ENCODE data around the gene TANK. TPM values are rescaled to one million over a fixed set of nuclear protein-coding genes. Genes with fewer than 3 reads are reported as not detected.
"Not testable (repeated sequence)": the region's sequence is repeated elsewhere in the genome, so short reads cannot be mapped to it uniquely, and the experiment has no call there.

Gene TANK
- total and polyA plus RNA-seq, 2 donors from 2014 or later, result 21.2 to 56.1 TPM

- no peaks in the 10 kb centered on the region for H3K9me3 ChIP-seq (ENCODE audit: control insufficient read depth in 2 of 3, insufficient read depth in 1 of 3, low read length in 3 of 3)
- H3K36me3 ChIP-seq (ENCODE audit: control insufficient read depth in 2 of 3, insufficient read depth in 3 of 3, low read length in 3 of 3), result peaks cover 0 to 13% (median 9%) of the 10 kb centered on the region in 3 donors
- no peaks in the 10 kb centered on the region for H3K4me1 ChIP-seq (ENCODE audit: control insufficient read depth in 2 of 3, insufficient read depth in 2 of 3, low read depth in 1 of 3, low read length in 3 of 3)
- FAIRE-seq (no peak), DNase-seq (peak in 1 of 5 donors; percentile 3)
- no peak for TF ChIP-seq CTCF (IDR thresholded peaks at IDR 0.05; ENCODE audit: borderline replicate concordance, extremely low read depth, insufficient read depth)
- intact Hi-C loops (cut with DNase I), result no loop called here
- no peak overlapping the region for H3K9ac ChIP-seq (ENCODE audit: low read length in 3 of 3)
- H3K27ac ChIP-seq (ENCODE audit: low read depth in 2 of 2, low read length in 2 of 2), result no peak overlapping the region
- no peaks in the 10 kb centered on the region for H3K27me3 ChIP-seq (ENCODE audit: control insufficient read depth, insufficient read depth, low read length)
- no peak overlapping the region for H3K4me3 ChIP-seq (ENCODE audit: low read length in 3 of 3)
Measured at GRCh38 chr2:161178756-161179155, 18.5 kb downstream of the TANK start.

GRCh38 chr2:161190050-161190449, 29.8 kb downstream of the TANK start:
- Histone ChIP-seq H3K4me1 (ENCODE audit: control insufficient read depth in 2 of 3, insufficient read depth in 2 of 3, low read depth in 1 of 3, low read length in 3 of 3) (no peaks in the 10 kb centered on the region), H3K9ac (ENCODE audit: low read length in 3 of 3) (no peak overlapping the region), H3K27me3 (ENCODE audit: control insufficient read depth, insufficient read depth, low read length) (no peaks in the 10 kb centered on the region), H3K36me3 (ENCODE audit: control insufficient read depth in 2 of 3, insufficient read depth in 3 of 3, low read length in 3 of 3) (peaks cover 0 to 3% (median 0%) of the 10 kb centered on the region in 3 donors), H3K4me3 (ENCODE audit: low read length in 3 of 3) (no peak overlapping the region), H3K27ac (ENCODE audit: low read depth in 2 of 2, low read length in 2 of 2) (no peak overlapping the region), H3K9me3 (ENCODE audit: control insufficient read depth in 2 of 3, insufficient read depth in 1 of 3, low read length in 3 of 3) (no peaks in the 10 kb centered on the region)
- FAIRE-seq (no peak), DNase-seq (no peak)
- intact Hi-C loops (cut with DNase I), result no loop called here
- TF ChIP-seq CTCF (IDR thresholded peaks at IDR 0.05; ENCODE audit: borderline replicate concordance, extremely low read depth, insufficient read depth), result no peak

DNA sequence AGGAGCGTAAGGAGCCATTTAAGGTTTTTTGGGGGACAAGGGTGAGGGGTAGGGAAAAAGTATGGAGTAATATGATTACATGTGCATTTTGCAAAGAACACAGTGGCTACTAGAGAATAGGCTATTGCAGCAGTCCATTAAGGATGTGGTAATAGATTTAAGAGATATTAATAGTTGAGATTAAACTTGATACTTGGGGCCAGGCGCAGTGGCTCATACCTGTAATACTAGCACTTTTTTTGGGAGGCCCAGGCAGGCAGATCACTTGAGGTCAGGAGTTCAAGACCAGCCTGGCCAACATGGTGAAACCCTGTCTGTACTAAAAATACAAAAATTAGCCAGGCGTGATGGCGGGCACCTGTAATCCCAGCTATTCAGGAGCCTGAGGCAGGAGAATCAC, 35.4 kb downstream of the TANK start:
- intact Hi-C loops (cut with DNase I); H3K4me3 ChIP-seq (ENCODE audit: low read length in 3 of 3); H3K9me3 ChIP-seq (ENCODE audit: control insufficient read depth in 2 of 3, insufficient read depth in 1 of 3, low read length in 3 of 3); H3K27me3 ChIP-seq (ENCODE audit: control insufficient read depth, insufficient read depth, low read length); H3K9ac ChIP-seq (ENCODE audit: low read length in 3 of 3); FAIRE-seq; H3K4me1 ChIP-seq (ENCODE audit: control insufficient read depth in 2 of 3, insufficient read depth in 2 of 3, low read depth in 1 of 3, low read length in 3 of 3); DNase-seq; H3K36me3 ChIP-seq (ENCODE audit: control insufficient read depth in 2 of 3, insufficient read depth in 3 of 3, low read length in 3 of 3); H3K27ac ChIP-seq (ENCODE audit: low read depth in 2 of 2, low read length in 2 of 2): not testable (repeated sequence)

GRCh38 chr2:161199912-161200701, 39.9 kb downstream of the TANK start:
- H3K36me3 ChIP-seq (ENCODE audit: control insufficient read depth in 2 of 3, insufficient read depth in 3 of 3, low read length in 3 of 3), result peaks cover 0 to 5% (median 0%) of the 10 kb centered on the region in 3 donors
- no peak for FAIRE-seq
- H3K9me3 ChIP-seq (ENCODE audit: control insufficient read depth in 2 of 3, insufficient read depth in 1 of 3, low read length in 3 of 3), result no peaks in the 10 kb centered on the region
- no peak overlapping the region for H3K9ac ChIP-seq (ENCODE audit: low read length in 3 of 3)
- H3K27ac ChIP-seq (ENCODE audit: low read depth in 2 of 2, low read length in 2 of 2), result no peak overlapping the region
- H3K27me3 ChIP-seq (ENCODE audit: control insufficient read depth, insufficient read depth, low read length), result no peaks in the 10 kb centered on the region
- no peak overlapping the region for H3K4me3 ChIP-seq (ENCODE audit: low read length in 3 of 3)
- H3K4me1 ChIP-seq (ENCODE audit: control insufficient read depth in 2 of 3, insufficient read depth in 2 of 3, low read depth in 1 of 3, low read length in 3 of 3), result no peaks in the 10 kb centered on the region
- DNase-seq, result no peak
- intact Hi-C loops (cut with DNase I), result no loop called here
- no peak for TF ChIP-seq CTCF (IDR thresholded peaks at IDR 0.05; ENCODE audit: borderline replicate concordance, extremely low read depth, insufficient read depth)

Measured in kidney (tissue), 14 donors.